HepG2 (cell line): ENCODE measurements around the gene SLC24A4. TPM values are rescaled to one million over a fixed set of nuclear protein-coding genes. Genes with fewer than 3 reads are reported as not detected.
A peak's percentile ranks its signal among the peaks of the same experiment; 100 is the strongest.

Experiments
- ARID5B ChIP-seq: IDR thresholded peaks from 2 replicates; pipeline ENCODE4 v1.4.0; 2020; ENCODE audit warnings: mild to moderate bottlenecking, missing genetic modification reagents
- MXD4 ChIP-seq: IDR thresholded peaks from 2 replicates; pipeline ENCODE4 v1.6.1; 2016; ENCODE audit warnings: mild to moderate bottlenecking, missing biosample characterization, missing genetic modification reagents
- NFIB ChIP-seq: sonication (generic); formaldehyde crosslinking; IDR thresholded peaks from 2 replicates; pipeline ENCODE4 v1.9.0; 2021; ENCODE audit warnings: missing genetic modification reagents, mild to moderate bottlenecking, borderline replicate concordance
- NR2F1 ChIP-seq, 2 experiments: fragments of 450-650 bp in 1 of 2; formaldehyde crosslinking in 1 of 2; IDR thresholded peaks; 2 replicates each; pipeline versions ENCODE4 v1.5.0 to v1.6.1; 2016 to 2020; ENCODE audit warnings: mild to moderate bottlenecking in 1 of 2, missing compliant biosample characterization in 1 of 2, missing genetic modification reagents in 1 of 2, moderate library complexity in 1 of 2
- PCBP1 ChIP-seq: fragments of 200-400 bp; formaldehyde crosslinking; IDR thresholded peaks from 2 replicates; pipeline ENCODE4 v1.6.1; 2017; ENCODE audit warnings: mild to moderate bottlenecking, low read depth, low read length, borderline replicate concordance
- RFX5 ChIP-seq: IDR thresholded peaks from 2 replicates; pipeline ENCODE4 v1.6.1; 2011; ENCODE audit warnings: low read depth, low read length, improper control_type of control experiment
- RXRB ChIP-seq: IDR thresholded peaks from 2 replicates; pipeline ENCODE4 v1.6.1; 2016; ENCODE audit warnings: borderline replicate concordance, missing genetic modification reagents, missing compliant biosample characterization
- ZNF687 ChIP-seq: sonication (generic); formaldehyde crosslinking; IDR thresholded peaks from 2 replicates; pipeline ENCODE4 v1.5.1; 2020; ENCODE audit warnings: mild to moderate bottlenecking, missing genetic modification reagents, moderate library complexity
- ZNF749 ChIP-seq: sonication (generic); formaldehyde crosslinking; IDR thresholded peaks from 2 replicates; pipeline ENCODE4 v1.8.0; 2022; ENCODE audit warnings: mild to moderate bottlenecking, missing genetic modification reagents, moderate library complexity, borderline replicate concordance
- polyA plus RNA-seq, 8 experiments: library from polyadenylated mRNA; depleted of rRNA in 3 of 8; stranded (reverse) in 7 of 8; unstranded in 1 of 8; fragments of >200 nt; fragmentation: Illumina TruSeq in 4 of 8; extraction: Trizol in 4 of 8; gene quantifications; 2 replicates each; pipeline versions ENCODE4 v1.2.1 to v1.2.3, GENCODE V29; 2011 to 2016; ENCODE audit warnings: low read depth in 4 of 8, missing spikeins in 1 of 8, mixed read lengths in 1 of 8; ENCODE audit not compliant: insufficient read depth in 1 of 8
- total RNA-seq, 5 experiments: library from RNA; depleted of rRNA; stranded (reverse); fragments of >200 nt; fragmentation: Illumina TruSeq; extraction: Trizol; gene quantifications; 2 replicates each; pipeline ENCODE4 v1.2.3, GENCODE V29; 2016; ENCODE audit warnings: low read depth in 1 of 5
- TF ChIP-seq, protein P1 (sequence below): sonication (generic); formaldehyde crosslinking; IDR thresholded peaks from 2 replicates; pipeline ENCODE4 v1.4.0; 2020; ENCODE audit warnings: mild to moderate bottlenecking, missing genetic modification reagents

The SLC24A4 gene
- total and polyA plus RNA-seq, 2 of the 13 experiments (the other 11 are each of a cell fraction or from before 2014, with no cell fraction given) = not detected

- TF ChIP-seq ARID5B (CRISPR knock-in tag) (no peak), RXRB (CRISPR knock-in tag) (peak; percentile 32; the same call in 1 of the 2 replicates), RFX5 (peak; percentile 15; the same call in 1 of the 2 replicates), PCBP1 (no peak), ZNF687 (CRISPR knock-in tag) (peak; percentile 53), ZNF749 (CRISPR knock-in tag) (no peak), MXD4 (CRISPR knock-in tag) (no peak), NR2F1 (CRISPR knock-in tag; IDR thresholded peaks at IDR 0.05) (no peak), NFIB (CRISPR knock-in tag) (no peak)
- TF ChIP-seq, protein P1, sequence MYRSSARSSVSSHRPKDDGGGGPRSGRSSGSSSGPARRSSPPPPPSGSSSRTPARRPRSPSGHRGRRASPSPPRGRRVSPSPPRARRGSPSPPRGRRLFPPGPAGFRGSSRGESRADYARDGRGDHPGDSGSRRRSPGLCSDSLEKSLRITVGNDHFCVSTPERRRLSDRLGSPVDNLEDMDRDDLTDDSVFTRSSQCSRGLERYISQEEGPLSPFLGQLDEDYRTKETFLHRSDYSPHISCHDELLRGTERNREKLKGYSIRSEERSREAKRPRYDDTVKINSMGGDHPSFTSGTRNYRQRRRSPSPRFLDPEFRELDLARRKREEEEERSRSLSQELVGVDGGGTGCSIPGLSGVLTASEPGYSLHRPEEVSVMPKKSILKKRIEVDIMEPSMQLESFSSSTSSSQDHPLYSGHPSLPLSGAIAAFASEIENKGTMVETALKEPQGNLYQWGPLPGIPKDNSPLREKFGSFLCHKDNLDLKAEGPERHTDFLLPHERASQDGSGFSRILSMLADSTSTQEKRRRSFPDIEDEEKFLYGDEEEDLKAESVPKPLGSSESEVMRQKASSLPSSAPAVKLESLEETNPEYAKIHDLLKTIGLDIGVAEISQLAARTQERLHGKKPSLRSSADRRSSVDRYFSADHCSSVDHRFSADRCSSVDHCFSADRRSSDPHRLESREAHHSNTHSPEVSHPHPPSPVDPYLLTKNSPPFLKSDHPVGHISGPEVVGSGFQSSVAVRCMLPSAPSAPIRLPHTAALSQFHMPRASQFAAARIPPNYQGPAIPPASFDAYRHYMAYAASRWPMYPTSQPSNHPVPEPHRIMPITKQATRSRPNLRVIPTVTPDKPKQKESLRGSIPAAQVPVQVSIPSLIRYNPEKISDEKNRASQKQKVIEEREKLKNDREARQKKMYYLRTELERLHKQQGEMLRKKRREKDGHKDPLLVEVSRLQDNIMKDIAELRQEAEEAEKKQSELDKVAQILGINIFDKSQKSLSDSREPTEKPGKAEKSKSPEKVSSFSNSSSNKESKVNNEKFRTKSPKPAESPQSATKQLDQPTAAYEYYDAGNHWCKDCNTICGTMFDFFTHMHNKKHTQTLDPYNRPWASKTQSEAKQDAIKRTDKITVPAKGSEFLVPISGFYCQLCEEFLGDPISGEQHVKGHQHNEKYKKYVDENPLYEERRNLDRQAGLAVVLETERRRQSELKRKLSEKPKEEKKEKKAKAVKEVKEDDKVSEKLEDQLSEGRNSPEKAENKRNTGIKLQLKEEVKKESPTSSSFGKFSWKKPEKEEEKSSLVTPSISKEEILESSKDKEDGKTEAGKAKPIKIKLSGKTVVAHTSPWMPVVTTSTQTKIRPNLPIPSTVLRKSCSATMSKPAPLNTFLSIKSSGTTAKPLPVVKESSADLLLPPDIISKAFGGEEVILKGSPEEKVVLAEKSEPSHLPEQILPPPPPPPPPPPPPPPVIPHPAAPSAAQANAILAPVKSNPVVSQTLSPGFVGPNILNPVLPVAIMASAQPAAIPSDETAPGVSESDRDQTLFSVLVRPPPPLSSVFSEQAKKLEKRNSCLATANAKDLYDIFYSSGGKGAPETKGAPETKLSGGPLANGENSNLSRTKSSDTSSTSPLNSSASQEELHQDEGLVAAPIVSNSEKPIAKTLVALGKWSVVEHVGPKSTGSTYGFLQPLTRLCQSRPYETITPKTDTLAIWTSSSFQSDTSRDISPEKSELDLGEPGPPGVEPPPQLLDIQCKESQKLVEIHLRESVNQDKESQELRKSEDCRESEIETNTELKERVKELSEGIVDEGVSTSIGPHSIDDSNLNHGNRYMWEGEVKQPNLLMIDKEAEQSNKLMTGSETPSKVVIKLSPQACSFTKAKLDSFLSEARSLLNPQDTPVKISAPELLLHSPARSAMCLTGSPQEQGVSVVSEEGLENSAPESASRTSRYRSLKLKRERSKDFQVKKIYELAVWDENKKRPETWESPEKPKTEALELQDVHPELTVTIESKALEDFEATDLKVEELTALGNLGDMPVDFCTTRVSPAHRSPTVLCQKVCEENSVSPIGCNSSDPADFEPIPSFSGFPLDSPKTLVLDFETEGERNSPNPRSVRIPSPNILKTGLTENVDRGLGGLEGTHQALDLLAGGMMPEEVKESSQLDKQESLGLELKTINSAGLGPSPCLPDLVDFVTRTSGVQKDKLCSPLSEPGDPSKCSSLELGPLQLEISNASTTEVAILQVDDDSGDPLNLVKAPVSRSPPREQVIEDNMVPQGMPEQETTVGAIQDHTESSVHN = no peak
Measured at GRCh38 chr14:92500491-92500941, 177.6 kb downstream of the SLC24A4 start (continued).
